Measurements from ENCODE around the gene ELOVL5.
"Not testable (repeated sequence)": the region's sequence is repeated elsewhere in the genome, so short reads cannot be mapped to it uniquely, and the experiment has no call there.

Gene ELOVL5

GRCh38 chr6:53330137-53330536 is 18.6 kb downstream of the ELOVL5 start:
- DNase-seq (ENCODE audit: low read depth in 2 of 2, low spot score in 1 of 2), result no peak

- no peak for DNase-seq (ENCODE audit: low read depth in 2 of 2, low spot score in 1 of 2)
Measured at GRCh38 chr6:53328375-53328774, 20.4 kb downstream of the ELOVL5 start.

- DNase-seq (ENCODE audit: low read depth in 2 of 2, low spot score in 1 of 2), result no peak
Measured at GRCh38 chr6:53327017-53327395, 21.7 kb downstream of the ELOVL5 start.

GRCh38 chr6:53326372-53327016 is 22.3 kb downstream of the ELOVL5 start:
- DNase-seq (ENCODE audit: low read depth in 2 of 2, low spot score in 1 of 2), result no peak

- DNase-seq (ENCODE audit: low read depth in 2 of 2, low spot score in 1 of 2), result no peak
Measured at GRCh38 chr6:53325785-53326184, 23.0 kb downstream of the ELOVL5 start.

GRCh38 chr6:53322188-53323029 is 26.3 kb downstream of the ELOVL5 start:
- DNase-seq (ENCODE audit: low read depth in 2 of 2, low spot score in 1 of 2), result no peak

GRCh38 chr6:53321701-53322100 is 27.0 kb downstream of the ELOVL5 start:
- no peak for DNase-seq (ENCODE audit: low read depth in 2 of 2, low spot score in 1 of 2)

GRCh38 chr6:53320964-53321363 is 27.8 kb downstream of the ELOVL5 start:
- no peak for DNase-seq (ENCODE audit: low read depth in 2 of 2, low spot score in 1 of 2)

GRCh38 chr6:53318429-53318828 is 30.3 kb downstream of the ELOVL5 start:
- no peak for DNase-seq (ENCODE audit: low read depth in 2 of 2, low spot score in 1 of 2)

GRCh38 chr6:53317861-53318260 is 30.9 kb downstream of the ELOVL5 start:
- DNase-seq (ENCODE audit: low read depth in 2 of 2, low spot score in 1 of 2), result no peak

- not testable (repeated sequence) for DNase-seq (ENCODE audit: low read depth in 2 of 2, low spot score in 1 of 2)
Measured at GRCh38 chr6:53317299-53317698, 31.5 kb downstream of the ELOVL5 start.

- DNase-seq (ENCODE audit: low read depth in 2 of 2, low spot score in 1 of 2), result no peak
Measured at GRCh38 chr6:53316142-53316541, 32.6 kb downstream of the ELOVL5 start.

GRCh38 chr6:53315086-53315724 is 33.5 kb downstream of the ELOVL5 start:
- no peak for DNase-seq (ENCODE audit: low read depth in 2 of 2, low spot score in 1 of 2)

GRCh38 chr6:53313784-53314400 is 34.9 kb downstream of the ELOVL5 start:
- DNase-seq (ENCODE audit: low read depth in 2 of 2, low spot score in 1 of 2), result no peak

- no peak for DNase-seq (ENCODE audit: low read depth in 2 of 2, low spot score in 1 of 2)
Measured at GRCh38 chr6:53312355-53312754, 36.4 kb downstream of the ELOVL5 start.

GRCh38 chr6:53311586-53311935 is 37.2 kb downstream of the ELOVL5 start:
- DNase-seq (ENCODE audit: low read depth in 2 of 2, low spot score in 1 of 2), result no peak

GRCh38 chr6:53310771-53311585 is 37.8 kb downstream of the ELOVL5 start:
- DNase-seq (ENCODE audit: low read depth in 2 of 2, low spot score in 1 of 2), result no peak

GRCh38 chr6:53309901-53310300 is 38.8 kb downstream of the ELOVL5 start:
- no peak for DNase-seq (ENCODE audit: low read depth in 2 of 2, low spot score in 1 of 2)

- no peak for DNase-seq (ENCODE audit: low read depth in 2 of 2, low spot score in 1 of 2)
Measured at GRCh38 chr6:53309059-53309900, 39.5 kb downstream of the ELOVL5 start.

- DNase-seq (ENCODE audit: low read depth in 2 of 2, low spot score in 1 of 2), result no peak
Measured at GRCh38 chr6:53306819-53307347, 41.9 kb downstream of the ELOVL5 start.
